Ishikawa (cell line): Measurements from ENCODE around the gene SEPTIN5.

Experiments
- CEBPB ChIP-seq: IDR thresholded peaks from 2 replicates; pipeline ENCODE4 v1.6.1; 2012
- CREB1 ChIP-seq: IDR thresholded peaks from 2 replicates; pipeline ENCODE4 v1.6.1; 2012; ENCODE audit warnings: low read depth
- EGR1 ChIP-seq: IDR thresholded peaks from 2 replicates; pipeline ENCODE4 v1.6.1; 2012
- EP300 ChIP-seq: IDR thresholded peaks from 2 replicates; pipeline ENCODE4 v1.6.1; 2012; ENCODE audit warnings: borderline replicate concordance
- FOXM1 ChIP-seq: IDR thresholded peaks from 2 replicates; pipeline ENCODE4 v1.6.1; 2012; ENCODE audit warnings: low read depth, borderline replicate concordance
- MAX ChIP-seq: IDR thresholded peaks from 2 replicates; pipeline ENCODE4 v1.6.1; 2012
- NFIC ChIP-seq: IDR thresholded peaks from 2 replicates; pipeline ENCODE4 v1.6.1; 2012
- RAD21 ChIP-seq: IDR thresholded peaks from 2 replicates; pipeline ENCODE4 v1.6.1; 2012; ENCODE audit warnings: low read depth
- REST ChIP-seq: IDR thresholded peaks from 2 replicates; pipeline ENCODE4 v1.6.1; 2012; ENCODE audit warnings: low read depth, mild to moderate bottlenecking
- TAF1 ChIP-seq: IDR thresholded peaks from 2 replicates; pipeline ENCODE4 v1.6.1; 2012; ENCODE audit warnings: low read depth, mild to moderate bottlenecking
- TCF12 ChIP-seq: IDR thresholded peaks from 2 replicates; pipeline ENCODE4 v1.6.1; 2012; ENCODE audit warnings: low read depth
- TEAD4 ChIP-seq: IDR thresholded peaks from 2 replicates; pipeline ENCODE4 v1.6.1; 2012
- USF1 ChIP-seq: IDR thresholded peaks from 2 replicates; pipeline ENCODE4 v1.6.1; 2012
- YY1 ChIP-seq: IDR thresholded peaks from 2 replicates; pipeline ENCODE4 v1.6.1; 2012; ENCODE audit warnings: low read depth
- ZBTB7A ChIP-seq: IDR thresholded peaks from 2 replicates; pipeline ENCODE4 v1.6.1; 2012; ENCODE audit warnings: low read depth

Gene SEPTIN5

GRCh38 chr22:19748991-19749664 is 34.8 kb downstream of the SEPTIN5 start:
- no peak for TF ChIP-seq TEAD4
- TF ChIP-seq CREB1, result no peak
- TF ChIP-seq FOXM1, result no peak

- TF ChIP-seq NFIC (no peak), TEAD4 (no peak), ZBTB7A (no peak), RAD21 (no peak), CREB1 (no peak), TCF12 (no peak), EGR1 (no peak), MAX (no peak), CEBPB (no peak)
Measured at GRCh38 chr22:19749876-19750275, 35.6 kb downstream of the SEPTIN5 start.

GRCh38 chr22:19750507-19751490 is 36.5 kb downstream of the SEPTIN5 start:
- TF ChIP-seq FOXM1 (no peak), EGR1 (no peak), MAX (no peak), YY1 (no peak), TEAD4 (no peak), CEBPB (no peak), ZBTB7A (no peak), USF1 (no peak), TAF1 (no peak), EP300 (no peak), CREB1 (no peak), NFIC (no peak), RAD21 (no peak)

- TF ChIP-seq USF1 (no peak), ZBTB7A (no peak), CEBPB (no peak), NFIC (no peak), CREB1 (no peak), TEAD4 (no peak), EGR1 (no peak), MAX (no peak), REST (no peak), YY1 (no peak), TAF1 (no peak), RAD21 (no peak), FOXM1 (no peak), TCF12 (no peak), EP300 (no peak)
Measured at GRCh38 chr22:19751497-19752245, 37.4 kb downstream of the SEPTIN5 start.

GRCh38 chr22:19753090-19753842 is 39.0 kb downstream of the SEPTIN5 start:
- TF ChIP-seq REST (no peak), EP300 (no peak)
